ENCODE measurements around the gene CD47. TPM values are rescaled to one million over a fixed set of nuclear protein-coding genes. Genes with fewer than 3 reads are reported as not detected.

CD47 gene
- total RNA-seq, 1 experiment from 2014 or later = 16.3 TPM

- Mint-ChIP-seq H3K27me3 (ENCODE audit: low read depth) (no peaks in the 10 kb centered on the region), H3K9me3 (0 out of 2 replicates have a peak, but pooled peaks cover 11% of the 10 kb centered on the region), H3K27ac (no peak overlapping the region), H3K36me3 (no peaks in the 10 kb centered on the region), H3K4me3 (no peak overlapping the region), H3K4me1 (no peaks in the 10 kb centered on the region)
- DNase-seq (ENCODE audit: low spot score) = no peak
- ATAC-seq = no peak
- ChIA-PET POLR2A (interaction anchor here (0.6 kb wide), 1 partner anchor 161 kb away, joined by 3 read pairs; no protein-coding TSS in a partner anchor), CTCF (interaction anchor here (0.6 kb wide), 1 partner anchor 18 kb away, joined by 3 read pairs; no protein-coding TSS in a partner anchor)
- TF ChIP-seq, protein P1, sequence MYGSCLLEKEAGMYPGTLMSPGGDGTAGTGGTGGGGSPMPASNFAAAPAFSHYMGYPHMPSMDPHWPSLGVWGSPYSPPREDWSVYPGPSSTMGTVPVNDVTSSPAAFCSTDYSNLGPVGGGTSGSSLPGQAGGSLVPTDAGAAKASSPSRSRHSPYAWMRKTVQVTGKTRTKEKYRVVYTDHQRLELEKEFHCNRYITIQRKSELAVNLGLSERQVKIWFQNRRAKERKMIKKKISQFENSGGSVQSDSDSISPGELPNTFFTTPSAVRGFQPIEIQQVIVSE (CRISPR knock-in tag; IDR thresholded peaks at IDR 0.05; ENCODE audit: borderline replicate concordance) = no peak
- TF ChIP-seq OVOL2 (CRISPR knock-in tag; IDR thresholded peaks at IDR 0.05; ENCODE audit: borderline replicate concordance) (no peak), NFYB (CRISPR knock-in tag; conservative IDR thresholded peaks at IDR 0.05; ENCODE audit: low read depth) (no peak), USF2 (CRISPR knock-in tag; IDR thresholded peaks at IDR 0.05) (no peak), E2F4 (CRISPR knock-in tag; IDR thresholded peaks at IDR 0.05; ENCODE audit: borderline replicate concordance, low read depth) (no peak), SMAD4 (CRISPR knock-in tag; IDR thresholded peaks at IDR 0.05) (no peak), GTF2I (CRISPR knock-in tag; conservative IDR thresholded peaks at IDR 0.05) (no peak), NFE2L1 (CRISPR knock-in tag; IDR thresholded peaks at IDR 0.05) (no peak), CBFB (CRISPR knock-in tag; IDR thresholded peaks at IDR 0.05; ENCODE audit: low read depth) (no peak), ETV6 (CRISPR knock-in tag; IDR thresholded peaks at IDR 0.05) (no peak), ELF4 (CRISPR knock-in tag; IDR thresholded peaks at IDR 0.05; ENCODE audit: low read depth) (no peak), NR3C1 (CRISPR knock-in tag; conservative IDR thresholded peaks at IDR 0.05; ENCODE audit: low read depth) (no peak), FOXP4 (CRISPR knock-in tag; IDR thresholded peaks at IDR 0.05) (no peak)
- TF ChIP-seq, protein P2, sequence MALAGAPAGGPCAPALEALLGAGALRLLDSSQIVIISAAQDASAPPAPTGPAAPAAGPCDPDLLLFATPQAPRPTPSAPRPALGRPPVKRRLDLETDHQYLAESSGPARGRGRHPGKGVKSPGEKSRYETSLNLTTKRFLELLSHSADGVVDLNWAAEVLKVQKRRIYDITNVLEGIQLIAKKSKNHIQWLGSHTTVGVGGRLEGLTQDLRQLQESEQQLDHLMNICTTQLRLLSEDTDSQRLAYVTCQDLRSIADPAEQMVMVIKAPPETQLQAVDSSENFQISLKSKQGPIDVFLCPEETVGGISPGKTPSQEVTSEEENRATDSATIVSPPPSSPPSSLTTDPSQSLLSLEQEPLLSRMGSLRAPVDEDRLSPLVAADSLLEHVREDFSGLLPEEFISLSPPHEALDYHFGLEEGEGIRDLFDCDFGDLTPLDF (CRISPR knock-in tag; IDR thresholded peaks at IDR 0.05) = no peak
- TF ChIP-seq, protein P3, sequence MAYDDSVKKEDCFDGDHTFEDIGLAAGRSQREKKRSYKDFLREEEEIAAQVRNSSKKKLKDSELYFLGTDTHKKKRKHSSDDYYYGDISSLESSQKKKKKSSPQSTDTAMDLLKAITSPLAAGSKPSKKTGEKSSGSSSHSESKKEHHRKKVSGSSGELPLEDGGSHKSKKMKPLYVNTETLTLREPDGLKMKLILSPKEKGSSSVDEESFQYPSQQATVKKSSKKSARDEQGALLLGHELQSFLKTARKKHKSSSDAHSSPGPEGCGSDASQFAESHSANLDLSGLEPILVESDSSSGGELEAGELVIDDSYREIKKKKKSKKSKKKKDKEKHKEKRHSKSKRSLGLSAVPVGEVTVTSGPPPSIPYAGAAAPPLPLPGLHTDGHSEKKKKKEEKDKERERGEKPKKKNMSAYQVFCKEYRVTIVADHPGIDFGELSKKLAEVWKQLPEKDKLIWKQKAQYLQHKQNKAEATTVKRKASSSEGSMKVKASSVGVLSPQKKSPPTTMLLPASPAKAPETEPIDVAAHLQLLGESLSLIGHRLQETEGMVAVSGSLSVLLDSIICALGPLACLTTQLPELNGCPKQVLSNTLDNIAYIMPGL (CRISPR knock-in tag; IDR thresholded peaks at IDR 0.05) = no peak
- TF ChIP-seq, protein P4, sequence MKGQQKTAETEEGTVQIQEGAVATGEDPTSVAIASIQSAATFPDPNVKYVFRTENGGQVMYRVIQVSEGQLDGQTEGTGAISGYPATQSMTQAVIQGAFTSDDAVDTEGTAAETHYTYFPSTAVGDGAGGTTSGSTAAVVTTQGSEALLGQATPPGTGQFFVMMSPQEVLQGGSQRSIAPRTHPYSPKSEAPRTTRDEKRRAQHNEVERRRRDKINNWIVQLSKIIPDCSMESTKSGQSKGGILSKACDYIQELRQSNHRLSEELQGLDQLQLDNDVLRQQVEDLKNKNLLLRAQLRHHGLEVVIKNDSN (CRISPR knock-in tag; IDR thresholded peaks at IDR 0.05) = no peak
- TF ChIP-seq, protein P5, sequence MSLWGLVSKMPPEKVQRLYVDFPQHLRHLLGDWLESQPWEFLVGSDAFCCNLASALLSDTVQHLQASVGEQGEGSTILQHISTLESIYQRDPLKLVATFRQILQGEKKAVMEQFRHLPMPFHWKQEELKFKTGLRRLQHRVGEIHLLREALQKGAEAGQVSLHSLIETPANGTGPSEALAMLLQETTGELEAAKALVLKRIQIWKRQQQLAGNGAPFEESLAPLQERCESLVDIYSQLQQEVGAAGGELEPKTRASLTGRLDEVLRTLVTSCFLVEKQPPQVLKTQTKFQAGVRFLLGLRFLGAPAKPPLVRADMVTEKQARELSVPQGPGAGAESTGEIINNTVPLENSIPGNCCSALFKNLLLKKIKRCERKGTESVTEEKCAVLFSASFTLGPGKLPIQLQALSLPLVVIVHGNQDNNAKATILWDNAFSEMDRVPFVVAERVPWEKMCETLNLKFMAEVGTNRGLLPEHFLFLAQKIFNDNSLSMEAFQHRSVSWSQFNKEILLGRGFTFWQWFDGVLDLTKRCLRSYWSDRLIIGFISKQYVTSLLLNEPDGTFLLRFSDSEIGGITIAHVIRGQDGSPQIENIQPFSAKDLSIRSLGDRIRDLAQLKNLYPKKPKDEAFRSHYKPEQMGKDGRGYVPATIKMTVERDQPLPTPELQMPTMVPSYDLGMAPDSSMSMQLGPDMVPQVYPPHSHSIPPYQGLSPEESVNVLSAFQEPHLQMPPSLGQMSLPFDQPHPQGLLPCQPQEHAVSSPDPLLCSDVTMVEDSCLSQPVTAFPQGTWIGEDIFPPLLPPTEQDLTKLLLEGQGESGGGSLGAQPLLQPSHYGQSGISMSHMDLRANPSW (CRISPR knock-in tag; conservative IDR thresholded peaks at IDR 0.05; ENCODE audit: low read depth) = no peak
- TF ChIP-seq, protein P6, sequence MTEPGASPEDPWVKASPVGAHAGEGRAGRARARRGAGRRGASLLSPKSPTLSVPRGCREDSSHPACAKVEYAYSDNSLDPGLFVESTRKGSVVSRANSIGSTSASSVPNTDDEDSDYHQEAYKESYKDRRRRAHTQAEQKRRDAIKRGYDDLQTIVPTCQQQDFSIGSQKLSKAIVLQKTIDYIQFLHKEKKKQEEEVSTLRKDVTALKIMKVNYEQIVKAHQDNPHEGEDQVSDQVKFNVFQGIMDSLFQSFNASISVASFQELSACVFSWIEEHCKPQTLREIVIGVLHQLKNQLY (CRISPR knock-in tag; IDR thresholded peaks at IDR 0.05) = no peak
- TF ChIP-seq, protein P7, sequence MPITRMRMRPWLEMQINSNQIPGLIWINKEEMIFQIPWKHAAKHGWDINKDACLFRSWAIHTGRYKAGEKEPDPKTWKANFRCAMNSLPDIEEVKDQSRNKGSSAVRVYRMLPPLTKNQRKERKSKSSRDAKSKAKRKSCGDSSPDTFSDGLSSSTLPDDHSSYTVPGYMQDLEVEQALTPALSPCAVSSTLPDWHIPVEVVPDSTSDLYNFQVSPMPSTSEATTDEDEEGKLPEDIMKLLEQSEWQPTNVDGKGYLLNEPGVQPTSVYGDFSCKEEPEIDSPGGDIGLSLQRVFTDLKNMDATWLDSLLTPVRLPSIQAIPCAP (CRISPR knock-in tag; IDR thresholded peaks at IDR 0.05) = no peak
Observed at GRCh38 chr3:108117241-108117775, 26.5 kb upstream of the CD47 start.
